ENCODE results near the gene CFAP47.
"Not testable (repeated sequence)": the region's sequence is repeated elsewhere in the genome, so short reads cannot be mapped to it uniquely, and the experiment has no call there.

Gene CFAP47

DNA sequence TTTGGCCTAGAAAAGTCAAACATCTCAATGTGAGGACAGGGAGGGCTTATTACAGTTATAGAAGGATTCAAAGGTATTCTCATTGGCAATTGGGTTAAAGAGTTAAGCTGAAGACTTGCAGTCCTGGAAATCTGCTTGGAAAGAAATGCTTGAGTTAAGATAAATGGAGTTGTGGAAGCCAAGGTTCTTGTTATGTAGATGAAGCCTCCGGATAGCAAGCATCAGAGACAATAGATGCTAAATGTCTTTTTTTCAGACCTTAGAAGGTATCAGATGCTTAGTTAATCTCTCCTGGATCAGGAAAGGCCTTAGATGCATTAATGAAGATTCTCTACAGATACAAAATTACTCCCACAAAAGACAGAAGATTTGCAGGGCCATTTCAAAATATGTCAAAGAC, 299.3 kb downstream of the CFAP47 start:
- no peak for DNase-seq (ENCODE audit: low read depth in 1 of 2, low spot score in 1 of 2)

DNA sequence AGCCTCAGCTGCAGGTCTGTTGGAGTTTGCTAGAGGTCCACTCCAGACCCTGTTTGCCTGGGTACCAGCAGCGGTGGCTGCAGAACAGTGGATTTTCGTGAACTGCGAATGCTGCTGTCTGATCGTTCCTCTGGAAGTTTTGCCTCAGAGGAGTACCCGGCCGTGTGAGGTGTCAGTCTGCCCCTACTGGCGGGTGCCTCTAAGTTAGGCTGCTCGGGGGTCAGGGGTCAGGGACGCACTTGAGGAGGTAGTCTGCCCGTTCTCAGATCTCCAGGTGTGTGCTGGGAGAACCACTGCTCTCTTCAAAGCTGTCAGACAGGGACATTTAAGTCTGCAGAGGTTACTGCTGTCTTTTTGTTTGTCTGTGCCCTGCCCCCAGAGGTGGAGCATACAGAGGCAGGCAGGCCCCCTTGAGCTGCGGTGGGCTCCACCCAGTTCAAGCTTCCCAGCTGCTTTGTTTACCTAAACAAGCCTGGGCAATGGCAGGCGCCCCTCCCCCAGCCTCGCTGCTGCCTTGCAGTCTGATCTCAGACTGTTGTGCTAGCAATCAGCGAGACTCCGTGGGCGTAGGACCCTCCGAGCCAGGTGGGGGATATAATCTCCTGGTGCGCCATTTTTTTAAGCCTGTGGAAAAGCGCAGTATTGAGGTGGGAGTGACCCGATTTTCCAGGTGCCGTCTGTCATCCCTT, 315.4 kb downstream of the CFAP47 start:
- not testable (repeated sequence) for DNase-seq (ENCODE audit: low read depth in 1 of 2, low spot score in 1 of 2)

DNA sequence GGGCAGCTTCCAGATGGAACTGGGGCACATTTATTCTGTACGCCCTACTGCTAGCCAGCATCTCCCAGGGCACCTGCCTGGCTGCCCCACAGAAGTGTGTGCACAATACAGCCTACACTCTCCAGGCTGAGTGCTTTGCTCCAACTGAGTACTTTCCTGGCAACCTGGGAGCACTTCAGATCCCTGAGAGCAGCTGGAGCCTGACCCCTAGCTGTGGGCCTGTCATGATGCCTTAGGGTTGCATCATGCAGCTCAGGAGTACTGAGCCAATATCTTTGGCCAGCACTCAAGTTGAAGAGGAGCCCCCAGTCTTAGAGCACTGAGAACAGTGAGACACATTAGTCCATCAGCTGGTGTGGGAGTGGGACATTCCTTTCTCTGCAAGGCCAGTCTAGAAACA, 321.9 kb downstream of the CFAP47 start:
- no peak for DNase-seq (ENCODE audit: low read depth in 1 of 2, low spot score in 1 of 2)

DNA sequence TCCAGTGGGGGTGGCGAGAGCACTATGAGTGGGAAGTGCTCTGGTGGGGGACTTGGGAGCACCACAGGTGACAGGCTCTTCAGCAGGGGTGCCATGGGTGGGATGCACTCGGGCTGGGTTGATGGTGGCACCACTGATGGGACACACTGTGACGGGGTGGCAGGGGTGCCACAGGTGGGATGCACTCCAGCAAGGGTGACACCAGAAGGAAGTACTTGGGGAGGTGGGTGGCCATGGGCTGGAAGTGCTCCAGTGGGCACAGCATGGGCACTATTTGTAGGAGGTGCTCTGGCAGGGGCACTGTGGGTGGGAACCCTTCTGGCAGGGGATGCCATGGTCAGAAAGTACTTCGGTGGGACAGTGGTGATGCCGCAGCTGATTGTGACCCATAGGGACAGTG, 346.6 kb downstream of the CFAP47 start:
- no peak for DNase-seq (ENCODE audit: low read depth in 1 of 2, low spot score in 1 of 2)

DNA sequence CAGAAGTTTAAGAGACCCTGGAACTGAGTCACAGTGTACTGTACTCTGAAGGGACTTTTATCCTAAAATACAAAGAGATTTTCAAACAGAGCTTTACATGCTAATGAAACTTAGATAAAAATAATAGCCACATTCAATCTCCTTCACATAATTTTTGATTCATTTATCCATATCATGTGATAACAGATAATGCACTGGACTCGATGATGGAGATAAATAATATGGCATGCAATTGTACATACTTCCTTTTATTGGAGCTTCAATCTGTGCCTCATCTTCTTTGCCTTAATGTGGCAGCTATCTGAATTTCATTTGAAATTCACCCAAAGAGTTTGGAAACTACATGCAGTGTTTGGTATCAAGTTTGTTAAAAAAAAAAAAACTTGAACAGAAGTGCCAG, 390.6 kb downstream of the CFAP47 start:
- DNase-seq (ENCODE audit: low read depth in 1 of 2, low spot score in 1 of 2), result no peak

DNA sequence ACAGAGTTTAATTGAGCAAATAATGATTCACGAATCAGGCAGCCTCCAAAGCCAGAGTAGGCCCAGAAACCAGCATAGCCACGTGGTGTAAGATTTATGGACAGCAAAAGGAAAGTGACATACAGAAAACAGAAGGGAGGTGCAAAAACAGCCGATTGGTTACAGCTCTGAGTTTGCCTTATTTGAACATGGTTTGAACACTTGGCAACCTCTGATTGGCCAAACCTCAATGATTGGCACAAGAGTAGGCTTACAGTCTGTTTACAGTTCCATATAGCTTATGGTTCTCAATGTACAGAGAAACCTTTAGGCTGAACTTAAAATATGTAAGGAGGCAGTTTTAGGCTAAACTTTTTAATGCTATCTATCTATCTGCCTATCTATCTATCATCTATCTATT, 394.8 kb downstream of the CFAP47 start:
- DNase-seq (ENCODE audit: low read depth in 1 of 2, low spot score in 1 of 2), result no peak

DNA sequence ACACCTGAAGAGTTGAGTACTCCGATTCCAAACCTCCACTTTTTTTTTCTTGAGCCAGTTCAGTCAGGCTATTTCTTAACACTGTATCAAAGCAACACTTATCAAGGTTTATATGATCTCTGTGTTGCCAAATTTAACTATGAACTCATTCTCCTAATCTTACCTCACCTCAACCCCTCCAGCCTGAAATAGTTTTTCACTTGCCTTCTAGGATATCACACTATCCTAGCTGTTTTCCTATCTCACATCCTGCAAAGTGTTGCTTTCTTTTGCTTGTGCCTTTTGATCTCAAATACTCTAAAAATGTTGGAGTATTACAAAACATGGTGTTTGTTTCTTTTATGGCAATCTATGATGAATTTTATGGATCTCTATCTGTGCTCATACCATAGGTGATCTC, 415.0 kb downstream of the CFAP47 start:
- no peak for DNase-seq (ENCODE audit: low read depth in 1 of 2, low spot score in 1 of 2)

DNA sequence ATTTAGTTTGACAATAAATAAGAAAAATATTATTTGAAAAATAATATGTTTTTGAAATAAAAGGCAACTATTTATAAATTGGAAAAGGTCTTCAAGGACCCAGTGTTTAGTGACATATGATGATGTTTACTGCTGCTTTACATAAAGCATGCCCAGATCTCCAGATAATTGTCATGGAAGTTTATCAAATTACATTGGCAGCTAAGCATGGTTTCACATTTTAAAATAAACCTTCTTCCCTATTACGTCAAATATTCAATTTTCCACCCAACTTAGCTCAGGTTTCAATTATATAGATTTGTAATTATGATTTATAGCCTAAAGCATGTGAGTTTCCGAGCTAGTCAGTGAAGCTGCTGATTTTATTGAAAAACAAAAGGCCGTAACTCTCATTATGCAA, 417.2 kb downstream of the CFAP47 start:
- no peak for DNase-seq (ENCODE audit: low read depth in 1 of 2, low spot score in 1 of 2)

DNA sequence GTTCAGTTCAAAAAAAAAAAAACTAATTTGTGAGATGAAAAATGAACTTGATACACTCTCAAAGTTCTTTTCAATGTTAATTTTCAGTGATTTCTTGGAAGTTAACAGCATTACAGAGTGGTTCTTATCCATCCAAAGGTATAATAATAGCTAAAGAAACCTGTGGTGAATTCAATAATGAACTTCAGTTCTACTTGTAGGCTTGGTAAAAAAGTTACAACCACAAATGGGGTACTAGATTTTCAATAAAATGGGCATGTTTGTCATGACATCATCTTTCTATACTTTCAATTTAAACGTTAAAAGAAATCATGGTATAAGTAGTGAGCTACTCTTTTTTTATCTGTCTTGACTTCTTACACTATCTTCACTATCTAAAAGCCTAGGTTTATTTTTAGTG, 424.8 kb downstream of the CFAP47 start:
- DNase-seq (ENCODE audit: low read depth in 1 of 2, low spot score in 1 of 2), result no peak

DNA sequence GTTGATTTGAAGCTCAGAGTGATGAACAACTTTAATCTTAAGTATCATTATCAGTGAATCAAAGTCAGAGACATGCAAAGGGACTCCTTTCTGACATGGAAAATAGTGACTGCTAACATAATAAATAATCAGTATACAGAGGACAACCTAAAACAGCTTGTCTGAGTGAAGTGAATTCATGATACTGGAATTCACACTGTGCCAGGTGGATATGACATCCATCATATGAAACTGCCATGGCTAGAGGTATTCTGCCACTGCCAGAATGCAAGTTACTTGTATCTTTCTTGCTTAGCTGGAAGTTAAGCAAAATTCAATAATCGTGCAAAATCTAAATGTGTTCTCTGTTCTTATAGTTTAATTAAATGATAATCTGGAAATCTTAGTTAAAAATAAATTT, 429.0 kb downstream of the CFAP47 start:
- DNase-seq (ENCODE audit: low read depth in 1 of 2, low spot score in 1 of 2), result no peak

DNA sequence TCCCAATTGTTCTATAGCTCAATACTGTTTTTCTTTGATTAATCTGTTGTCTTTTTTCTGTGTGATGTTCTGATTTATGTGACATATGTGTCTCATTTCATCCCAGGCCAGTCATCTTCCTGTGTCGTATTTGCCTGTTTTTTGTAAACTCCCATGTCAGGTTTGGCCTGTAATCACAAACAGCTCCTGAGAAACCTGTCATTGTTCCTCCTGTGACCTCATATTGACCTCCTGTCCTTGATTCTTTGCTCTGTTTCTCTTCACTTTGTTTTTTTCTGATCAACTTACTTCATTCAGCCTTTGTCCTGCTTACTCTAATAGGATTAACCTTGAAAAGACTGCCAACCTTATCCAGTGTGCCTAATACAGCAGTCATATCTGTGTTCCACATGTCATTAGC, 438.3 kb downstream of the CFAP47 start:
- DNase-seq (ENCODE audit: low read depth in 1 of 2, low spot score in 1 of 2), result no peak

DNA sequence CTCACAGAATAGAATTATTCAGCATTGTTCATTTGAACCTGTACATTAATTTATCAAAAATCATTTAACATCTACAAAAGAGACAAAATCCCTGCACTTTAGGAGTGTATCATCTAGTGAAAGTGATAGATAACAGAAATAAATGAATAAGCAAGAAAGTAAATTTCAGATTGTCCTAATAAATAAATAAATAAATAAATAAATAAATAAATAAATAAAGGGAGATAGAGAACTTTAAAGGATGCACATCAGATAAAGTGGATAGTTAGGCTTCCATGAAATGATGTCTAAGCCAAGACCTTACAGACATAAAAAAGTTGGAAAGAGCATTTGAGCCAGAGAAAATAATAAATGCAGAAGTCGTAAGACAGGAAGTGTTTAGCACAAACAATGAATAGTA, 444.7 kb downstream of the CFAP47 start:
- no peak for DNase-seq (ENCODE audit: low read depth in 1 of 2, low spot score in 1 of 2)

DNA sequence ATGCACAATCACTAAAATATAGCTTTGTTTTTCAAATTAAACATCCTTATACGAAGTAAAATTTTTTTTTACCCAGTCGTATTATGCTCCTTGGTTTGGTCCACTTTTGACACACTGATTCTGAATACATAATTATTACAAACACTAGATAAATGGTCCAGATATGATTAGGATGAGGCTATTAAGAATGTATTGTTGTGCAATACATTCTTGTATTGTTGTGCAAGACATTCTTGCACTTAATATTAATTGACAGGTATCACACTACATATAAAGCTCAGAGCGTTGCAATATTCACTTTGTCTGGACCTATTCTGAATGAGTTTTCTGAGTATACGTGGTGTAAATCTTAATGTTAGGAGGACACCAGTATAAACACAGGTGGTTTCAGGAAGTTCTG, 464.0 kb downstream of the CFAP47 start:
- DNase-seq (ENCODE audit: low read depth in 1 of 2, low spot score in 1 of 2), result no peak

DNA sequence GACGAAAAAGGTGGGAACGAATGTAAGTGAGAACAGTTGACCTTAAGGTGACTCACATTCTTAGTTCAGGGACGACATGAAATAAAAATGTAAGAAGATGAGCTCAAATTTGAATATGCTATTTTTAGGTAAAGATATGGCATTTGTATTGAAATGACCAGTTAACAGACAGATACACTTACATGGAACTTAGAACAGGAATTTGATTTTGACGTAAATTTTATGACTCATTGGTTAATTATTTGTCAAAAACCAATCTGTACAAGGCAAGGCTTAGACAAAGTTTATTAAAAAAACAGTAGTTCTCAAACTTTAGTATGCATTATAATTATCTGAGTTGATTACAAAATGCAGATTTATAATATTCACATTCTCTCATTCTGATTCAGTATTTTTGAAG, 469.4 kb downstream of the CFAP47 start:
- DNase-seq (ENCODE audit: low read depth in 1 of 2, low spot score in 1 of 2), result no peak

DNA sequence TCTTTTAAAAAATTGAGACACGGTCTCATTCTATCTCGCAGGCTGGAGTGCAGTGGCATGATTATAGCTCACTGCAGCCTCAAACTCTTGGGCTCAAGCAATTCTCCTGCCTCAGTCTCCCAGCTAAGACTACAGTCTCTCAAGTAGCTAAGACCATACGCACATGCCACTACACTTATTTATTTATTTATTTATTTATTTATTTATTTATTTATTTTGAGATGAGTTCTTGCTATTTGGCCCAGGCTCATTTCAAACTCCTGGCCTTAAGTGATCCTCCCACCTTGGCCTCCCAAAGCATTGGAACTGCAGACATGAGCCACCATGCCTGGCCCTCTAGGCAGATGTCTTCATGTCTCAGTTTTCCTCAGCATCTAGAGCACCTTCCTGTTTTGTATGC, 482.2 kb downstream of the CFAP47 start:
- no peak for DNase-seq (ENCODE audit: low read depth in 1 of 2, low spot score in 1 of 2)

DNA sequence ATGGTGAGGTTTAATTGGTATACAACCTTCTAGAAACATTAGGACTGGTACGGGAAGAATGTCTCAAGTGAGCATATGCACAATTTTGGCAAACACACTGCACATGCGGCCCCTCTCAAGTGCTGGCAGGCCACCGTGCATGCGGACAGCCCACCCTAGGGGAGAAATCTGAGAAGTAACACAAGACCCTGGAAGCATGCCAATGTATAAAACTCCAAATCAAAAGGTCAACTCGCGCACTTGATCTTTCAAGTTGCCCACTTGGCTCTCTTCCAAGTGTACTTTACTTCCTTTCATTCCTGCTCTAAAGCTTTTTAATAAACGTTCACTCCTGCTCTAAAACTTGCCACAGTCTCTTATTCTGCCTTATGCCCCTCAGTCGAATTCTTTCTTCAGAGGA, 488.3 kb downstream of the CFAP47 start:
- DNase-seq (ENCODE audit: low read depth in 1 of 2, low spot score in 1 of 2), result no peak

DNA sequence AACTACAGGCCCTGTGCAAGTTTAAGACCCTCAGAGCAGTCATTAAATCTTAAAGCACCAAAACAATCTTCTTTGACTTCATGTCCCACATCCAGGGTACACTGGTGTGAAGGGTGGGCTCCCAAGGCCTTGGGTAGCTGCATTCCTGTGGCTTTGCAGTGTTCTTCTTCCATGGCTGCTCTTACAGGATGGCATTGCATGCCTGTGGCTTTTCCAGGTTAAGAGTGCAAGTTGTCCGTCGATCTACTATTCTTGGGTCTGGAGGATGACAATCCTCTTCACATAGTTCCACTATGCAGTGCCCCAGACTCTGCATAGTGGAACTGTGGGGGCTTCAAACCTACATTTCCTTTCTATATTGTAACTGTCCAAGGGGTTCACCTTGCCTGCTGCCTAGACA, 494.5 kb downstream of the CFAP47 start:
- no peak for DNase-seq (ENCODE audit: low read depth in 1 of 2, low spot score in 1 of 2)

DNA sequence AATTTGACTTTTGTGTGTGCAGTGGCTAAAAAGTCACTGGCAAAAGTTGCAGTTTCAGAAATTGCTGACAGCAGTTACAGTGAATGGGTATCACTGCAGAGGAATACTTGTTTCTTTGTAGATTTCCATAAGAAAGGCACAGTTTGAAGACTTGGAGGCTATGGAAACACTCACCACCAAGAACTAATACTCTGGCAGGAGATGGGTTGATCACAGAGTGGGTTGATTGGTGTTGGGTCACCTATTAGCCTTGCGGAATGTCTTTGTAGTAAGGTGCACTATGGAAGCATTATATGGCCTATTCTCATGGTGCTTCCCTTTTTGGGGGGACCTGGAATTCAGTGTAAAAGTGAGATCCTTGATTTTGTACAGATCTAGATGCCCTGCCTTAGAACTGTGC, 502.8 kb downstream of the CFAP47 start:
- DNase-seq (ENCODE audit: low read depth in 1 of 2, low spot score in 1 of 2), result no peak

DNA sequence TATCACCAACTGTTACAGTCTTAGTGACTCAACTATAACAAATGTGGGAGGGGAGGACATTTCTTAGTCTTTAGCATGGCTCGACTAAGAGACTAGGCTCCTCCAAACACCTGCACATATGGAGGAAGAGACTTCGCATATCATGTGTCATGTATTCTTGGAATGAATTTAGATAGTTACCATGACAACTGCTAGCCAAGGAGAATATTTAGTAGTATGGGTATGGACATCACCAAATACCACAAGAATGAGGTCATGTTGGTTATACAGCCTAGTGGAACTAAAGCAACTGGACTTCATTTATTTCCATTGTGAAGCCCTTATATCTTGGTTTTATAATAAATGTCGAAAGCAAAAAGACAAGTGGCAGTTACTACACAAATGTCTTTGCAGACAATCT, 512.3 kb downstream of the CFAP47 start:
- no peak for DNase-seq (ENCODE audit: low read depth in 1 of 2, low spot score in 1 of 2)

DNA sequence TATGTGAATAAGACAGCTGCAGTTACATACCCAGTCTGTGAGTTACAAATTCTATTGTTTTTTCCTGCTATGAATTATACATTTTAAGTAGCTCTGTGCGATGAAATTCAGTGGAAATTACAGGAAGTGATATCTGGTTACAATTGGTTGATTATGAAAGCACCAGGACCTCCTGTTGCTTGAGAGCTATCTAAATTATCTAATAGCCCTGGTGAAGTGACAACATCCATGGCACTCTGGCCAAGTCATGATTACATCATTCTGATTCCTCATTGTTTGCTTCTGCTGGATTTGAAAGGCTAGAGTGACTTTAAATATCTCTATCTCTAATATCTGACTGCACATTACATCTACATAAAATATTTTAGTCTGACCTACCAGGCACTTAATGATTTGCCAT, 515.0 kb downstream of the CFAP47 start:
- DNase-seq (ENCODE audit: low read depth in 1 of 2, low spot score in 1 of 2), result no peak

All from stimulated activated CD4-positive, alpha-beta T cell treated with anti-CD3 and anti-CD28 coated beads, Interleukin-15, amount 100 ng/mL, for 1 hour (primary cell).